NB4 (cell line): Measurements from ENCODE around the gene RNPEP.

Experiments
- CTCF ChIP-seq: IDR thresholded peaks from one replicate; pipeline ENCODE4 v1.5.1; 2012; ENCODE audit warnings: low read depth, low read length
- TF ChIP-seq, protein P1 (sequence below): IDR thresholded peaks from 2 replicates; pipeline ENCODE4 v1.6.1; 2011; ENCODE audit warnings: low read depth, low read length

DNA sequence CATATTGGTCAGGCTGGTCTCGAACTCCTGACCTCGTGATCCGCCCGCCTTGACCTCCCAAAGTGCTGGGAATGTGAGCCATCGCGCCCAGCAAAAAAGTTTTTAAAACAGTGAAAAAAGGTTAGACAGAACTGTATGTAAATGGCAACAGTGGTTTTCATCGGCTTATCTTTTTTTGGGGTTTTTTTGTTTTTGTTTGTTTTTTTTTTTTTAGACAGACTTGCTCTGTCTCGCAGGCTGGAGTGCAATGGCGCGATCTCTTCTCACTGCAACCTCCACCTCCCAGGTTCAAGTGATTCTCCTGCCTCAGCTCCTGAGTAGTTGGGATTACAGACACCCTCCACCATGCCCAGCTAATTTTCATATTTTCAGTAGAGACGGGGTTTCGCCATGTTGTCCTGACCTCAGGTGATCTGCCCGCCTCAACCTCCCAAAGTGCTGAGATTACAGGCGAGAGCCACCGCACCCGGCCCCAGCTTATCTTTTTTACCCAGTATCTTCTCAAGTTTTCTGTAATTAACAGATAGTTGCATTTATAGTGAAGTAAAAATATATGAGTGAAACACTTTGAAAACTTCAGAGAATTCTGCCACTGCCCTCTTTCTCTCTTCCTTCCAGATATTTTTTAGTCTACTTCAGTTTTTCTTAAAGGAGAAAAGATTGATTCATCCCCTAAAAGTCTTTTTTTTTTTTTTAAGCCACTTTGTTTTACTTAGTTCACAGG is 14.1 kb upstream of the RNPEP start:
- TF ChIP-seq CTCF = no peak
- TF ChIP-seq, protein P1, sequence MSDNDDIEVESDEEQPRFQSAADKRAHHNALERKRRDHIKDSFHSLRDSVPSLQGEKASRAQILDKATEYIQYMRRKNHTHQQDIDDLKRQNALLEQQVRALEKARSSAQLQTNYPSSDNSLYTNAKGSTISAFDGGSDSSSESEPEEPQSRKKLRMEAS = no peak
